Transverse colon (tissue), 4 donors: ENCODE data around the gene RAPGEF4. TPM values are rescaled to one million over a fixed set of nuclear protein-coding genes. Genes with fewer than 3 reads are reported as not detected.
A peak's percentile ranks its signal among the peaks of the same experiment; 100 is the strongest.
"Not testable (repeated sequence)": the region's sequence is repeated elsewhere in the genome, so short reads cannot be mapped to it uniquely, and the experiment has no call there.

ENCODE experiments used
- DNase-seq: peaks from one replicate; pipeline ENCODE4 v3.0.0-alpha.2; 2019
- H3K27ac ChIP-seq, 4 donors: fragments of 200-600 bp; sonication (generic); 2 replicates each; pipeline ENCODE4 v1.5.1; 2016 to 2018; ENCODE audit warnings: inconsistent platforms in 4 of 4
- H3K27me3 ChIP-seq: fragments of 200-600 bp; sonication (generic); 2 replicates; pipeline ENCODE4 v1.5.1; 2017; ENCODE audit warnings: inconsistent platforms
- H3K36me3 ChIP-seq, 4 donors: fragments of 200-600 bp; sonication (generic); 2 replicates each; pipeline ENCODE4 v1.5.1; 2017 to 2019; ENCODE audit warnings: inconsistent platforms in 4 of 4
- H3K4me1 ChIP-seq, 4 donors: fragments of 200-600 bp; sonication (generic); 2 replicates each; pipeline ENCODE4 v1.5.1; 2017 to 2020; ENCODE audit warnings: inconsistent platforms in 4 of 4
- H3K4me3 ChIP-seq, 4 donors: fragments of 200-600 bp; sonication (generic); 1 replicate in 1 of 4; 2 replicates in 3 of 4; pipeline versions ENCODE4 v1.5.1 to v1.6.1; 2017 to 2019; ENCODE audit warnings: inconsistent platforms in 4 of 4
- H3K9me3 ChIP-seq, 2 donors: fragments of 200-600 bp; sonication (generic); 2 replicates each; pipeline ENCODE4 v1.5.1; 2017 to 2019; ENCODE audit warnings: inconsistent platforms in 2 of 2
- CTCF ChIP-seq, 5 experiments: fragments of 200-600 bp in 3 of 5; fragments of 450-650 bp in 2 of 5; sonication (generic) in 3 of 5; IDR thresholded peaks; 1 replicate in 2 of 5; 2 replicates in 3 of 5; pipeline ENCODE4 v1.5.1; 2016 to 2017; ENCODE audit warnings: antibody characterized with exemption in 5 of 5, inconsistent platforms in 3 of 5, mild to moderate bottlenecking in 2 of 5, moderate library complexity in 1 of 5
- EP300 ChIP-seq: sonication (generic); formaldehyde crosslinking; IDR thresholded peaks from one replicate; pipeline ENCODE4 v1.6.1; 2017; ENCODE audit warnings: antibody characterized with exemption, low read depth
- POLR2A ChIP-seq: fragments of 450-650 bp; IDR thresholded peaks from one replicate; pipeline ENCODE4 v1.6.1; 2016; ENCODE audit warnings: antibody characterized with exemption, mild to moderate bottlenecking, moderate library complexity
- POLR2AphosphoS5 ChIP-seq, 3 donors: sonication (generic); formaldehyde crosslinking; IDR thresholded peaks; one replicate each; pipeline ENCODE4 v1.6.1; 2016; ENCODE audit warnings: antibody characterized with exemption in 3 of 3
- WGBS, 2 donors: methylation state at CpG; one replicate each; pipeline ENCODE4 v1.1.5; 2018; ENCODE audit warnings: low coverage in 1 of 2; 5-methylcytosine and 5-hydroxymethylcytosine counted together
- in situ Hi-C, 4 donors: fragments of 200-750 bp; cut with MboI; loops; one replicate each; pipeline versions ENCODE4 v1.15.0 to v1.15.1; 2017; ENCODE audit warnings: low sequenced_read_pairs in 3 of 4, low pct_ligation_motif_present in 1 of 4, low pct_unique_long_range_greater_than_20kb in 1 of 4
- intact Hi-C: fragments of 100-400 bp; cut with DNase I; formaldehyde crosslinking; loops from one replicate; pipeline ENCODE4 v1.15.1; 2023; ENCODE audit warnings: low total_unique reads
- total RNA-seq, 4 donors: library from RNA; depleted of rRNA; stranded (reverse); fragments of >200 nt; gene quantifications; one replicate each; pipeline ENCODE4 v1.1.0, GENCODE V29; 2016

RAPGEF4 gene
- total RNA-seq, 4 donors from 2014 or later, result 1.4 to 12.3 (median 2.2) TPM; not detected in 1

GRCh38 chr2:173033084-173033483, 297.4 kb downstream of the RAPGEF4 start:
- H3K4me3 ChIP-seq, result no peak overlapping the region
- H3K27me3 ChIP-seq, result no peaks in the 10 kb centered on the region
- DNase-seq, result no peak
- H3K4me1 ChIP-seq, result peaks cover 6 to 27% (median 19%) of the 10 kb centered on the region in 4 donors
- H3K27ac ChIP-seq, result no peak overlapping the region
- WGBS, 2 donors, result 86% methylated on average over 3 of the region's 3 CpGs; no CpG with 5 or more reads in 1 of the 2 donors
- no peaks in the 10 kb centered on the region for H3K36me3 ChIP-seq
- intact Hi-C loops (no loop called here), in situ Hi-C loops (loop anchor here in 3 of 4 donors (10.0 to 25.0 kb wide), 4 partner anchors 182 to 1304 kb away; partner anchors contain the start of genes CDCA7 (in 1 of the 3) and SP9 (in 1 of the 3))
- H3K9me3 ChIP-seq, result no peaks in the 10 kb centered on the region
- TF ChIP-seq CTCF (IDR thresholded peaks at IDR 0.05), result no peak
- TF ChIP-seq EP300, result no peak

GRCh38 chr2:173034143-173034542, 298.5 kb downstream of the RAPGEF4 start:
- intact Hi-C loops, result no loop called here
- WGBS, 2 donors, result 74% methylated on average over 7 of the region's 7 CpGs; no CpG with 5 or more reads in 1 of the 2 donors
- Histone ChIP-seq H3K27ac (no peak overlapping the region), H3K36me3 (no peaks in the 10 kb centered on the region), H3K4me3 (no peak overlapping the region), H3K27me3 (no peaks in the 10 kb centered on the region), H3K4me1 (peaks cover 0 to 19% (median 10%) of the 10 kb centered on the region in 4 donors), H3K9me3 (no peaks in the 10 kb centered on the region)
- DNase-seq, result no peak
- in situ Hi-C loops, result loop anchor here in 3 of 4 donors (10.0 to 25.0 kb wide), 4 partner anchors 181 to 1303 kb away; partner anchors contain the start of genes CDCA7 (in 1 of the 3) and SP9 (in 1 of the 3)
- TF ChIP-seq EP300 (no peak), POLR2AphosphoS5 (IDR thresholded peaks at IDR 0.05) (no peak), POLR2A (no peak), CTCF (IDR thresholded peaks at IDR 0.05) (no peak)

GRCh38 chr2:173037245-173038120, 301.8 kb downstream of the RAPGEF4 start:
- Histone ChIP-seq H3K36me3 (no peaks in the 10 kb centered on the region), H3K4me1 (peaks cover 0 to 16% (median 9%) of the 10 kb centered on the region in 4 donors), H3K27me3 (no peaks in the 10 kb centered on the region), H3K27ac (peak overlapping the region in 1 of 4 donors; percentile 29), H3K9me3 (no peaks in the 10 kb centered on the region), H3K4me3 (no peak overlapping the region)
- in situ Hi-C loops (loop anchor here in 3 of 4 donors (10.0 to 25.0 kb wide), 4 partner anchors 177 to 1300 kb away; partner anchors contain the start of genes CDCA7 (in 1 of the 3) and SP9 (in 1 of the 3)), intact Hi-C loops (no loop called here)
- no peak for DNase-seq
- WGBS, 2 donors, result 48 to 56% methylated on average over 5 to 12 of the region's 12 CpGs
- TF ChIP-seq POLR2A (no peak), CTCF (IDR thresholded peaks at IDR 0.05) (no peak), POLR2AphosphoS5 (IDR thresholded peaks at IDR 0.05) (no peak), EP300 (no peak)

- intact Hi-C loops, H3K27me3 ChIP-seq, H3K36me3 ChIP-seq, H3K4me3 ChIP-seq, DNase-seq, H3K9me3 ChIP-seq: not testable (repeated sequence)
- WGBS, 2 donors, result 77 to 100% methylated on average over 1 to 2 of the region's 2 CpGs
- peak overlapping the region in 1 of 4 donors; percentile 29 for H3K27ac ChIP-seq
- in situ Hi-C loops, result loop anchor here in 3 of 4 donors (10.0 to 25.0 kb wide), 4 partner anchors 177 to 1299 kb away; partner anchors contain the start of genes CDCA7 (in 1 of the 3) and SP9 (in 1 of the 3)
- H3K4me1 ChIP-seq, result peaks cover 0 to 16% (median 9%) of the 10 kb centered on the region in 4 donors
These were observed 302.6 kb downstream of the RAPGEF4 start for GRCh38 chr2:173038257-173038656.
